SU-DHL-6 (cell line): Measurements from ENCODE around the gene SNN.

ENCODE experiments used
- EZH2phosphoT487 ChIP-seq: fragments of 200-600 bp; sonication (generic), shearing (Covaris generic); conservative IDR thresholded peaks from 2 replicates; pipeline ENCODE4 v1.6.1; 2018; ENCODE audit warnings: mild to moderate bottlenecking, antibody characterized with exemption, low read length, moderate library complexity, mixed read lengths
- TF ChIP-seq, protein P1 (sequence below): fragments of 200-600 bp; sonication (generic); IDR thresholded peaks from one replicate; pipeline ENCODE4 v1.5.1; 2017; ENCODE audit warnings: antibody characterized with exemption, mild to moderate bottlenecking, low read length, moderate library complexity; ENCODE audit not compliant: insufficient read depth, poor library complexity, severe bottlenecking

DNA sequence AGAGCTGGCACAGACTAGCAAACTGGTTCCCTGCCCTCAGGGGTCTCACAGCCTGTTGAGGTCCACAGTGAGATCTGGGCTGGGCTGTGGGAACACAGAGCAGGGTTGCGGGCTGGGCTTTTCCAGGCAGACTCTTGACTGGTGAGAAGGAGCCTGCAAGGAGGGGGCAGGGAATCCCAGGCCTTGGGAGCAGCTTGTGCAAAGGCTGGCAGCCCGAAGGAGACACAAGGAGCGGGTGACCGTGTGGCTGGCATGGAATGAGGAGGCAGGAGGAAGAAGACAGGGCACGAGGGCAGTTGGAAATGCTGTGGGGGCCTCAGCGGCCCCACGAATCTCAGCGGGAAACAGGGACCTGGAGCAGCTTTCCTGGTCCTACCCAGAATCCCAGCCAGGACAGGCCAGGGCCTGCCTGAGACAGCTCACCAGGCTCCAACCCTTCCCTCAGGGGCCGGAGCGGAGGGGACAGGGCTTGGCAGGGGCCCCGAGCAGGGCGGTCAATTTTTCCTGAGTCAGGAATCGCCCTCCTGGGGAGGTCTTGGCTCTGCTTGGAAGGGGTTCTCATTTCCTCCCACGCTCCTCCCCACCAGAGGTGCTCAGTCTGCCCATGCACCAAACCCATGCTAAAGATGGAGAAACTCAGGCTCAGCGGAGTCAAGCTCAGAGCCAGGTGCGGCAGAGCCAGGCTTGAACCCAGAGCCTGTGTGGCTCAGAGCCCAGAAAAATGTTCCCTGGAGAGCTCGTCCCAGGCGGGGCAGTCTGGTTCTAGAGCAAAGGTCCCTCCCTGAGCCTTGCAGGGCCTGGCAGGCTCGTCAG is 9.2 kb upstream of the SNN start:
- TF ChIP-seq, protein P1, sequence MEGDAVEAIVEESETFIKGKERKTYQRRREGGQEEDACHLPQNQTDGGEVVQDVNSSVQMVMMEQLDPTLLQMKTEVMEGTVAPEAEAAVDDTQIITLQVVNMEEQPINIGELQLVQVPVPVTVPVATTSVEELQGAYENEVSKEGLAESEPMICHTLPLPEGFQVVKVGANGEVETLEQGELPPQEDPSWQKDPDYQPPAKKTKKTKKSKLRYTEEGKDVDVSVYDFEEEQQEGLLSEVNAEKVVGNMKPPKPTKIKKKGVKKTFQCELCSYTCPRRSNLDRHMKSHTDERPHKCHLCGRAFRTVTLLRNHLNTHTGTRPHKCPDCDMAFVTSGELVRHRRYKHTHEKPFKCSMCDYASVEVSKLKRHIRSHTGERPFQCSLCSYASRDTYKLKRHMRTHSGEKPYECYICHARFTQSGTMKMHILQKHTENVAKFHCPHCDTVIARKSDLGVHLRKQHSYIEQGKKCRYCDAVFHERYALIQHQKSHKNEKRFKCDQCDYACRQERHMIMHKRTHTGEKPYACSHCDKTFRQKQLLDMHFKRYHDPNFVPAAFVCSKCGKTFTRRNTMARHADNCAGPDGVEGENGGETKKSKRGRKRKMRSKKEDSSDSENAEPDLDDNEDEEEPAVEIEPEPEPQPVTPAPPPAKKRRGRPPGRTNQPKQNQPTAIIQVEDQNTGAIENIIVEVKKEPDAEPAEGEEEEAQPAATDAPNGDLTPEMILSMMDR = no peak
- TF ChIP-seq EZH2phosphoT487 = no peak
